HTERT RPE-1 (cell line): Measurements from ENCODE around the gene HSPBP1.

ENCODE experiments used
- in situ Hi-C: fragments of 300-500 bp; cut with MboI; formaldehyde crosslinking; loops from 4 replicates; pipeline ENCODE4 v1.14.3; 2020; ENCODE audit warnings: low sequenced_read_pairs

Gene HSPBP1

DNA sequence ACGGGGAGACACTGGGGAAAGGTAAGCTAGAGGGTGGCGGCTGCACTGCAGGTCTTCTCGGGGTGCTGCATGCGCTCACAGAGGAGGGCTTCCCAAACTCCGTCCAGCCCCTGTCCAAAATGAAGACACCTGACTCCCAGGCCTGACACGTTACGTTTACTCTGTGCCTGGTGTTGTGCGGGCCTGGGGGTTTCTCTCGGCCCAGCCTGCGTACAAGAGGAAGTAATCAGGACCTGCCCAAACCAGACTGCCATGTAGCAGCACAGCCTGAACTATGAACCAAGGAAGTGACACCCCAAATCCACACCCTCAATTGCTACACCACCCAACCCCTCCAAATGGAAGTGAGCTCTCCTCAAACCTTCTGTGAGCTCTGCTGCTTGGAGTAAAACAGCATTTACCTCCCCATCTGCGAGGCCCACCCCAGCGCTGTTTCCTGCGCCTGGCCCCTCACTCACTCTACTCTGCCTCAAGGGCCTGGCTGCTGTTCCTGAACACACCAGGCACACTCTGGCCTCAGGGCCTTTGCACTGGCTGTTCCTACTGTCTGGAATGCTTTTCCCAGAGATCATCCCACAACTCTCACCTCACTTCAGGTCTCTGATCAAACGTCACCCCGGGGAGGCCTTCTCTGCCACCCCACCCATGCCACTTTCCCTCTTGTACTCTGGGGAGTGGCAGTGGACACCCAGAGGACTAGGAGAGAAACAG, 3.0 kb downstream of the HSPBP1 start:
- in situ Hi-C loops: no loop called here

DNA sequence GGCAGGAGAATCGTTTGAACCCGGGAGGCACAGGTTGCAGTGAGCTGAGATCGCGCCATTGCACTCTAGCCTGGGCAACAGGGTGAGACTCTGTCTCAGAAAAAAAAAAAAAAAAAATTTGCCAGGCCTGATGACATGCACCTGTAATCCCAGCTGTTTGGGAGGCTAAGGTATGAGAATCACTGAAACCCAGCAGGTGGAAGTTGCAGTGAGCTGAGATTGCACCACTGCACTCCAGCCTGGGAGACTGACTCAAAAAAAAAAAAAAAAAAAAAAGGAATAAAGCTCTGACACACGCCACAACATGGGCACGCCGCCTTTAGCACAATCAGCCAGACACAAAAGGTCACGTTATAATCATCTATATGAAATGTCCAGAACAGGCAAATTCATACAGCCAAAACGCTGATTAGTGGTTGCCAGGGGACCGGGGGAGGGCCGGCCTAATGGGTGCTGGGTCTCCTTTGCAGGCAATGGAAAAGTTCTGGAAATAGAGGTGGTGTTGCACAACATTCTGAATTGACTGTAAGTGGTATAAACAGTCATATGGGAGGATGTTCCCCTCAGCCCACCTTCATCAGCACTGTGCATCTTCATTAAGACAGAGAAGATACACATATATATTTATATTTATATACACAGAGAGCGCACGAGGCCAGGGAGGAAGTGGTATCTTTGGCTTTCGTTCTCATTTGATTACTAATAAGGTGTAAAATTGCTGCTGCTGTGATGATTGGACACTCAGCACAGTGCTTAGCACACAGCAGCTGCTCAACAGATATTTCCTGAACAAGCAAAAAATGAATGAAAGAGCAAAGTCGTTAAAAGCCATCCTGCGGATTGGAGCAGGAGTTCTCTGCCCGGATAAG, 3.8 kb downstream of the HSPBP1 start:
- in situ Hi-C loops: no loop called here

DNA sequence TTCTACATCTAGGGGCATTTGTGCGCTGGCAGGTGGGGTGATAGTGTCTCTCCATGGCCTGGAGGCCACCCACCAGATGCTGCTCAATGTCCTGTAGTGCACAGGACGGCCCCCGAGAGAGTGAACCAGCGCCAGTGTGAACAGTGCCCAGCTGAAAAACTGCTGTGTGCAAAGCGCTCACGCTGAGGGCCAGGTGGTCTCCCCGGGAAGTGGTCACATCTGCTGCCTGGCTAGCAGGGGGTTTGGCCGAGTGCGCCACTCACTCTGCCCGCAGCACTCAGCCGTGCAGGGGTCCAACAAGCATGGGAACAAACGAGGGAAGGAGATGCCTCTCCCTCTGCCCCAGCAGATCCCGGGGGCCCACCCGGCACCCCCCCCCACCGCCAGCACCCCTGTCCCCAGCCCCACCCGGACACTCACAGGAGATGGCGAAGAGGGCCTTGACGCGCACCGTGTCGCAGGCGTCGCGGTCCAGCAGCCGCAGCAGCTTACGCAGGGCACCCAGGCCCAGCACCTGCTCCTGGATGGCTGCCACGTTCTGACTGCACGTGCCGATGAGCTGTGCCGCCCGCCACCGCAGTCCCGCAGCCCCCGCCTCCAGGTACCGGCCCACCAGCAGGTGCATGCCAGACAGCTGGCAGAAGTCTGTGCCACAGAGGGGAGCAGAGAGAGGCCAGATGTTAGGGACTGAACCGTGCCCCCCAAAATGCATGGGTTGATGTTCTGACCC, 5.8 kb downstream of the HSPBP1 start:
- in situ Hi-C loops: no loop called here

DNA sequence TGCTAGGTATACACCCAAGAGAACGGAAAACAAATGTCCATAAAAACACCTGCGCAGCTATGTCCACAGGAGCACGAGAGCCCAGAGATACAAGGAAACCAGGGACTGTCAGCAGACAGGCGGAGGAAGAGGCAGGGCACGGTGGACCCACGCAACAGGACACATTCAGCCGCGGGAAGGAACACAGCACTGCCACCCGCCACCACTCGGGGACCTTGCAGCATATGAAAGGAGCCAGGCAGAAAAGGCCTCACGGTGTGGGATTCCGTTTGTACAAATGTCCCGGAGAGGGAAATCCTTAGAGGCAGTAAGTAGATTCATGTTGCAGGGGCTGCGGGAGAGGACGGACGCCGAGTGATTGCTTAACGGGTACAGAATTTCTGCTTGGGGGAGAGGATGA, 7.8 kb downstream of the HSPBP1 start:
- in situ Hi-C loops: no loop called here

DNA sequence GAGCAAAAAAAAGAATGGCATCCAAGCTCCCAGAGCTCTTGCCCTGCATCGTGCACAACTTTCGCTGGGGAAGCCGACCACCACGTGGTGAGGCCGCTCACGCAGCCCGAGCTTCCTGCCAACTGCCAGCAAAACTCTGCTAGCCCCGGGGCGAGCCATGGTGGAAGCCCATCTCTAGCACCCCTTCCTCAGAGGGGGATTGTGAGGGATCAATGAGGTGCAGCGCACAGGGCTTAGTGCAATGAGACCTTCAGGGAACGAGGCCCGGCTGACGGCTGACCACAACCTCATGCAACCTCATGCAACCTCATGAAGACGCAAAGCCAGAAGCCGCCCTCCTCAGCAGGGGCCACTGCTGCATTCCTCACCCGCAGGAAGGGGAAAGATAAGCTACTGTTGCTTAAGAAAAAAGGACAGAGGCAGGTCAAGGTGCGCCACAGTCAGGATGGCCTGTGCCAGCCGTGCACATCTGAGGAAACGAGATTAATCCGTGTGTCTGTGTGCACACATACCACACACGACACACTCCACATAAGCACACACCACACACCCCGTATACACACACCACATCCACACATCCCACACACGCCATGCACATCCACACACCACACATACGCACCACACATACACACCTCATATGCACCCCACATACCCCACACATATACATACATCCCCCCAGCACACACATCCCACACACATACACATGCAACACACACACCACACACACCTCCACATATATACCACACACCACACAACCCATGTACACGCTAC, 9.6 kb downstream of the HSPBP1 start:
- in situ Hi-C loops: no loop called here

DNA sequence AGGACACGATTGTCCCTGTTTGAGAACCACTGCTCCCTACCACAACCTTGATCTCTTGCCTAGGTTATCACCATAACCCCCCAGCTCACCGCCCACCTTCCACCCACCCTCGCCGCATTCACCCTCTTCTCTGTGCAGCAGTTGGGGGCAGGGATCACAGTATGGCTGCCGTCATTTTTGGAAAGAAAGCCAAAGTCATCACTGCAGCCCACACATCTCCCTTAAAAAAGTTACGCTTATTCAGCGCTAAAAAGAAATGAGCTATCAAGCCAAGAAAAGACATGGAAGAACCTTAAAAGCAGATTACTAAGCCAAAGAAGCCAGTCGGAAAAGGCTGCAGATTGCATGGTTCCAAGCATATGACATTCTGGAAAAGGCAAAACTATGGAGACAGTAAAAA, 10.6 kb downstream of the HSPBP1 start:
- in situ Hi-C loops: no loop called here

DNA sequence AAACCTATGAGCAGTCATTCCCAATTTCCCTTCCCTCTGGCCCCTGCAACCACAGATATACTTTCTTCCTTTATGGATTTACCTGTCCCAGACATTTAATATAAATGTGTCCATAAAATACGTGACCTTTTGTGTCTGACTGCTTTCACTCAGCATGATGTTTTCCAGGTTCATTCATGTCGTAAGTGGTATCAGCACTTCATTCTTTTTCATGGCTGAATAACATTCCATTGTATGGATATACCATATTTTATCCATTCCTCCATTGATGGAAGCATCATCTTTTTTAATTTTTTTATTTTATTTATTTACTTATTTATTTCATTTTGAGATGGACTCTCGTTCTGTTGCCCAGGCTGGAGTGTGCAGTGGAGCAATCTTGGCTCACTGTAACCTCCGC, 13.1 kb downstream of the HSPBP1 start:
- in situ Hi-C loops: no loop called here

DNA sequence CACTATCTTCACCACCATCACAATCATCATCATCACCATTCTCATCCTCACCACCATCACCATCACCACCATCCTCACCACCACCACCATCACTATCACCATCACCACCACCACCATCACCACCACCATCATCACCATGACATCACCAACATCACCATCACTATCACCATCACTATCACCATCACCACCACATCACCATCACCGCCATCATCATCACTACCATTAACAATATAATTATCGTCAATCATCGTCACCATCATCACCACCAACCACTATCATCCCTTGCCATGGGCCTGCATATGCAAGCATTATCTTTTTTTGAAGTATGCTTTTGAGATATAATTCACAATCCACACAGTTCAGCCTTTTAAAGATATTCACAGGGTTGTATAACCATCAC, 13.5 kb downstream of the HSPBP1 start:
- in situ Hi-C loops: no loop called here

DNA sequence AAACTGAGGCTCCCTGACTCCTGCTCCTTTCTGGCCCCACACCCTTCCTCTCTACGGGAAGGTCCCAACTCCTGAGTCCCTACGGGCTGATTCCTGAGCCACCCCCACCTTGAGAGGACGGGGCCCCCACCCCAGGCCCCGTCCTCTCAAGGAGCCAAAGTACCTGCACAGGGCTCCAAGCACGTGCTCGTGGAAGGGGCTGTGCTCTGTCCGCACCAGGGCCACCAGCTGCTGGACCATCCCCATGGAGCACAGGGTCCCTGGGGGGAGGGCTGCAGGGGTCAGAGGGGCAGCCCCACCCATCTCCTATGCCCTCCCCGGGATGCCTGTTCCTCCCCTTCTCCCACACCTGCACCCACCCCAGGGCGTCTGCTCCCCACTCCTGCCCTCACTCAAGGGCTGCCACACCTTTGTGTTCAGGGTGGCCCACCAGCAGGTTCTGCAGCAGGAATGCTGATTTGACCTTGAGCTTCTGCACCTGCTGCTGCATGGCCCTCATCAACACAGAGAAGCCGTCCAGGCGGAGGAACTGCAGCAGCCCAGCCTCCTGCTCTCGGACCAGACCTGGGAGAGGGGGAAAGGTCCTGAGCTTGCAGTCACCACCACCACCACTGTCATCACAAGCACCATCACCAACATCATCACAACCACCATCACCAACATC, 14.1 kb downstream of the HSPBP1 start:
- in situ Hi-C loops: no loop called here

DNA sequence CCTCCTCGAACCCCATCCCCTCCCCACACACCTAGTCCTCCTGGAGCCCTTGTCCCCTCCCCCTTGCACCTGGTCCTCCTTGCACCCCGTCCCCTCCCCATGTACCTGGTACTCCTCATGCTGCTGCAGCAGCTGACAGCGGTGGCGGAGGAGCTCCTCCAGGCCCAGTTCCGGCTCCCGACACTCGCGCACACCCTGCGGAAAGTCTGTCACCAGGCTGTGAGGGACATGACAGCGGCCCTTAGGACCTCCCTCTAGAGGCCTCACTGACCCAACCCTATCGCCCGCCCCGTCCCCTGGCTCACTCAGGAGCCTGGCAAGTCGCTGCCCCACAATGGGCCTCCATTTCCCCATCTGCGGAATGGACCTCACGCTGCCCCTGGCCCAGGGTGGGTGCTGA, 14.7 kb downstream of the HSPBP1 start:
- in situ Hi-C loops: no loop called here

DNA sequence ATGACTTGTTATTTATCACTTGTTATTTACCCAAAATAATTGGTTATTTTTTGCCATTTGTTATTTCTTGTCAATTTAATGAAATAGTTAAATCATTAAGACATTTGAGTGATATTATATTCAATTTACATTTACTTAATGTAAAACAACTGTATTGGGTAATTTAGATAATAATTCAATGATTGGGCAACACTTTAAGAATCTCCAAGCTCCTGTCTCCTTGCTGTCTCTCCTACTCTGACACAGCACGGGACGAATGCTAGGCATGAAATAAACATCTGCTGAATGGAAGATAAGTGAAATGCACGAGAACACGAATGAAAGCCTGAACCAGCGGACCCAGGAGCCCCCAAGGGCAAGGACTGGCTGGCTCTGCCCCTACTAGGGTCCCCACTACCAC, 15.4 kb downstream of the HSPBP1 start:
- in situ Hi-C loops: no loop called here

DNA sequence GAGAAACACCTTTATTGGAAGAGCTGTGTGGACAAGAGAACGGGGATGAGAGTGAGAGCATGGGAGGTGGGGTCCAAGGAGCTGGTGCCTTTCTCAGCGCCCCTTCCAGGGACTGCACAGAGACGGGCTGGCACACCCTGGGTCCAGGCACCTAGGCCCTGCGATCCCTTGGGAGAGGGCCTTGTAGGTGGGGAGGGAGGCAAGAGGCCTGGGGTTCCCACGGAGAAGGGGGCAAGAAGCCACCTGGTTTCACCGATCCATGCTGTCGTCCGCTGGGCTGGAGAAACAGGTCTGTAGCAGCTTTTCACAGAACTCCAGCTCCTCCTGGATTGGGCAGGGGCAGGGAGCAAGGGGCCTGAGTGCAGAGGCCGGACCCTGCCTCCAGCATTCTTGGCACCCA, 17.6 kb downstream of the HSPBP1 start:
- in situ Hi-C loops: no loop called here

DNA sequence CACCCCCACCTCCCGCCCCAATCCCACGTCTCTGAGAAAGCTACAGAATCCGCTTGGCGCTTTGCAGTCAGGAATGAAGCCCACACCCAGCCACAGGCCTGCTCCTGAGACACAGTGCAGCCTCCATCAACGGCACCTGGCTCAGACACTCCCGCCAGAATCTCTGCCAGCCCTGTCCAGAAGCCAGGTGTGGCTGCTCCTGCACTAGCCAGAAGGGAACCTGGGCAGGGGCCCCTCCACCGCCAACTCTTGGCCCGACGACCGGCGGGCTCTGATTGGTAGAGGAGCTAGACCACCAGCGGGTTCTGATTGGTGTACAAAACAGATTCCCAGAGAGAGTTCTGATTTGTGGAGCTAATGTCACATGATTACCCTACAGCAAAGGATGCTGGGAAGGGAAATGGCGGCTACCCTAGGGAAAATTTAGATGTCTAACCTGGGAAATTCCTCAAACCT, 18.2 kb downstream of the HSPBP1 start:
- in situ Hi-C loops: no loop called here

DNA sequence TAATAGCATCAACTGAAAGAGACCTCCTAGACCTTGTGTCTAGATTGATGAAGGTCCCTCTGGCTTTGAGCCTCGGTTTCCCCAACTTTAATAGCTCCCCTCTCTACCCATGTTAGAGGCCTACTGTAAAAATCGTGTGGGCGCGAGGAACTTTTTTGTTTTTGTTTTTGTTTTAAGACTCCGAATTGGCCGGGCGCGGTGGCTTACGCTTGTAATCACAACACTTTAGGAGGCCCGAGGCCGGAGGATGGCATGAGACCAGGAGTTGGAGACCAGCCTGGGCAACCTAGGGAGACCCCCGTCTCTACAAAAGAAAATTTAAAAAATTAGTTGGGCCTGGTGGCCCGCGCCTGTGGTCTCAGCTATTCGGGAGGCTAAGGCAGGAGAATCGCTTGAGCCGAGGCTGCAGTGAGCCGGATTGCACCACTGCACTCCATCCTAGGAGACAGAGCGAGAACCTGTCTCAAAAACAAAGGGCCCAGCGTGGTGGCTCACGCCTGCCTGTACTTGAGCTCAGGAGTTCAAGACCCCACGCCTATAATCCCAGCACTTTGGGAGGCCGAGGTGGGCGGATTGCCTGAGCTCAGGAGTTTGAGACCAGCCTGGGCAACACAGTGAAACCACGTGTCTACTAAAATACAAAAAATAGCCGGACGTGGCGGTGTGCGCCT, 20.2 kb downstream of the HSPBP1 start:
- in situ Hi-C loops: no loop called here

DNA sequence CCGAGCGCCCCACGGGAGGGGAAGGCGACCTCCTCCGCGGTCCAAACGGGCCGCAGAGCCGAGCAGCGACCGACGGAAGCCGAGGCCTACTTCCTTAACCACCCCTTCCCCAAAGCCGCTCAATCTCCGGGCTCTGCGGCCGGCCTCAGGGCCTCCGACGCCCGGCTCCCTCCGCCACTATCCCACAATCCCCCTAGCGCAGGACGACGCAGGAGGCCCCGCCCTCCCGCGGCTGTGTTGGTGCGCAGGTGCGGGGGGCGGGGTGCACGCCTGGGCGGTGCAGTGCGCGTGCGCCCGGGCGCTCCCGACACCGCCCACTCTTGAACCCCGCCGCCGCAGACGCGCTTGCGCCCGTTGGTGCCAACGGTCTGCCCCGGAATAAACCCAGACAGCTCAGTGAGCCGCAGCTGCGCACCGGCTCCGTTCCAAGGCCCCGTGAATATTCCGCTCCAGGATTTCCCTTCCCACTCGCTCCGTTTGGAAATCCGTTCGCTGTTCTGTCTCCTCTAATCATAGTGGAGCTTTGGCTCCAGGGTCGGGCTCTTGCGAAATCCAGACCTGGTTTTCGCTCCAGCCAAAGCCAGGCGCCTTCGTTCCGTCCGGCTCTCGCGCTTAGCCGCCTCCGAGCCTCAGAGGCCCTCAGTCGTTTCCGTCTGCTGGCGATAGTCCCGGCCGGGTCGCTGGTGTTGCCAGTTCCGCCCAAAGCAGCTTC, 20.9 kb downstream of the HSPBP1 start, which contains the start of gene PPP6R1:
TSS of gene PPP6R1 (minus strand) at position 190 of the 712 bp plus-strand sequence. CDS start 11,914 bp downstream, outside the sequence.
- in situ Hi-C loops: no loop called here

DNA sequence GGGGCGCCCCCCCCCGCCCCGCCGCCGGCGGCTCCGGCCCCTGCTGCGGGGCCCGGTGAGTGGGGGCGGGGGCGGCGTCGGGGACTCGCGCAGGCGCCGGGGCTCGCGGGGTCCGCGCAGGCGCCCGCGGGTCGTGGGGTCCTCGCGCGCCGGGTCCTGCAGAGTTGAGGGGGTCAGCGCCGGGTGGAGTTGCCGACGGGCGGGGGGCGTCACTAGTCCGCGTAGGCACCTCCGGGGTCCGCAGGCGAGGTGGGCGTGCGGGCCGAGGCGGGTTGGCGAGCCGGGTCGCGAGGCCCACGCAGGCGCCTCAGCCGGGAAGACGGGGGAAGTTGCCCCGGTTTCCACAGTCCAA, 21.5 kb downstream of the HSPBP1 start:
- in situ Hi-C loops: no loop called here

DNA sequence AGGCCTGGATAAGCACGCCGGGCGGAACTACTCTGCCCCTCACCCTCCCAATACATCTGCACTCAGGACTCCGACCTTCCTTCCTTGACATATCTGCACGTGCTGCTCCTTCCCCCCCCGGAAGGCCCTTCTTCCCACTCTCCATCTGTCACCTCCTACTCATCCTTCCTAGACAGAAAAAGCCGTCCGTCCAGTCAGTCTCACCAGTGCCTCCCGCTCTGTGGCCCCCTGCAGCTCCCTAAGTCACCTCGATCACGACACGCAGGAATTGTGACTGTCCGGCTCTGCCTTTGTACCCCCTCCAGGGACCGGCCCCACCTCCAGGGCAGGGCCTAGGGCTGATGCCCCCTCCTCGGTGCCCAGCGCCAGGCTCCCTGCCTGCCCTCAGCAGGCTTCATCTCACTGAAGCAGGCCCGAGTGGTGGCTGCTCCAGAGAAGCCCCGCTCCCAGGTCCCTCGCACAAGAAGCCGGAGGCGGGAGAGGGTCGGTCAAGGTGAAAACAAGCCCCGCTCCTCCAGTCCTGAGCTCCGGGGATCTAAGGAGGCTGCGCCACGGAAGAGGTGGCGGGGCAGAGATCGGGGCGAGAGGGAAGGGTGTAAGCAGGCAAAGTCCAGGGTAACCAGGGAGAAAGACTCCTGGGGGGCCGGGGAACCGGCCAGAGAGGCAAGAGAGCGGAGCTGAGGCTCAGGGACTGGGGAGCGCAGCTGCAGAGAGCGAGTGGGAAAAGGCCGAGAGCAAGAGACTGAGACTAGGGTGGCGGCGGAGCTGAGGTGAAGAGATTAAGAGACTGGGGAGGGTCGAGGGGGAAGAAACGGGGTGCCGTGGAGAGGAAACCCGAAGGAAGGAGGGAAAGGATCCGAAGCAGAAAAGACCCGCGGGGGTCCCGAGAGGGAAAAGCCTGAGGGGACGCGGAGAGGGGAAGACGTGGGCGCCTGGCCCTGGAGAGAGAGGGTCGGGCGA, 22.2 kb downstream of the HSPBP1 start:
- in situ Hi-C loops: no loop called here
